Astrocyte of the spinal cord (primary cell): ENCODE measurements around the gene MAB21L3.
A peak's percentile ranks its signal among the peaks of the same experiment; 100 is the strongest.

ENCODE experiments used
- DNase-seq: peaks from one replicate; pipeline ENCODE4 v3.0.0; 2011; ENCODE audit warnings: low read depth, low spot score
- H3K4me3 ChIP-seq: 2 replicates; pipeline ENCODE4 v1.5.1; 2011; ENCODE audit warnings: low read depth, mild to moderate bottlenecking, low read length, moderate library complexity
- in situ Hi-C: cut with HindIII; loops from 2 replicates; pipeline ENCODE4 v1.10.0; 2017; ENCODE audit warnings: low sequenced_read_pairs
- TF ChIP-seq, protein P1 (sequence below): IDR thresholded peaks from 2 replicates; pipeline ENCODE4 v1.5.1; 2012; ENCODE audit warnings: low read depth, mild to moderate bottlenecking, low read length, inconsistent platforms

The MAB21L3 gene

DNA sequence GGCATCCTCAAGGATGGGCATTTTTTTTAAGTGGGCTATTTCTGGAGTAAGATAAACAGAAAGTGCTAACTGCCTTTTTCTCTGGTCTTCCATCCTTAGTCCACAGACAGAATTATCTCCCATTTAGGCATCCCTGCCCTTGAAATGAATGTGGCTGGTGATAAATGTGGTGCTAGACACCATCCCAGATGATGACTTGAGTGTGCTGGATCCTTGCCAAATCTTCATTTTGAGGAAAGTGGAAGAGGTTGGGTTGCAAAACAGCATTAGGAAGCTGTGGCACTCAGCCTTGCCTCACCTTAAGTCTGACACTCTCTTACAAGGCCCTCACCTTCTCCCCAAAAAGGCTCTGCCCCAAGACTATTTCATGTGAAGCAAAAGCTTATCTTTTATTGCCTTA is 19.2 kb downstream of the MAB21L3 start:
- no peak overlapping the region for H3K4me3 ChIP-seq
- TF ChIP-seq, protein P1, sequence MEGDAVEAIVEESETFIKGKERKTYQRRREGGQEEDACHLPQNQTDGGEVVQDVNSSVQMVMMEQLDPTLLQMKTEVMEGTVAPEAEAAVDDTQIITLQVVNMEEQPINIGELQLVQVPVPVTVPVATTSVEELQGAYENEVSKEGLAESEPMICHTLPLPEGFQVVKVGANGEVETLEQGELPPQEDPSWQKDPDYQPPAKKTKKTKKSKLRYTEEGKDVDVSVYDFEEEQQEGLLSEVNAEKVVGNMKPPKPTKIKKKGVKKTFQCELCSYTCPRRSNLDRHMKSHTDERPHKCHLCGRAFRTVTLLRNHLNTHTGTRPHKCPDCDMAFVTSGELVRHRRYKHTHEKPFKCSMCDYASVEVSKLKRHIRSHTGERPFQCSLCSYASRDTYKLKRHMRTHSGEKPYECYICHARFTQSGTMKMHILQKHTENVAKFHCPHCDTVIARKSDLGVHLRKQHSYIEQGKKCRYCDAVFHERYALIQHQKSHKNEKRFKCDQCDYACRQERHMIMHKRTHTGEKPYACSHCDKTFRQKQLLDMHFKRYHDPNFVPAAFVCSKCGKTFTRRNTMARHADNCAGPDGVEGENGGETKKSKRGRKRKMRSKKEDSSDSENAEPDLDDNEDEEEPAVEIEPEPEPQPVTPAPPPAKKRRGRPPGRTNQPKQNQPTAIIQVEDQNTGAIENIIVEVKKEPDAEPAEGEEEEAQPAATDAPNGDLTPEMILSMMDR = no peak
- DNase-seq = no peak
- in situ Hi-C loops = no loop called here

DNA sequence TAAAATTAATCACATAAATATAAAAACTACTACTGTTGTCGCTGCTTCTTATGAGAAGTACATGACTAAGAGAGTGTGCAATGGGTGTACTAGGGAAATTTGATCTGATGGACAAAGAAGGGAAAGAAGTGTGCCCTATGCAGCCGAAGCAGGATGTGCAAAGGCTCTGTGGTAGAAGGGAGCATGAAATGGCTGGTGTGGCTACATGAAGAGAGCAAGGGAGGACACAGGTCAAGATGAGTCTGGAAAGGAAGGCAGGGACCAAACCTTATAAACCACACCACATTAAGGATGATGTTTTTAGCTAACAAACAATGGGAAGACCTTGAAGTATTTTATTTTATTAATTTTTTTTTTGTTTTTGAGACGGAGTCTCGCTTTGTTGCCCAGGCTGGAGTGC is 20.0 kb downstream of the MAB21L3 start:
- TF ChIP-seq, protein P1 = no peak
- DNase-seq = no peak
- H3K4me3 ChIP-seq = no peak overlapping the region
- in situ Hi-C loops = no loop called here

DNA sequence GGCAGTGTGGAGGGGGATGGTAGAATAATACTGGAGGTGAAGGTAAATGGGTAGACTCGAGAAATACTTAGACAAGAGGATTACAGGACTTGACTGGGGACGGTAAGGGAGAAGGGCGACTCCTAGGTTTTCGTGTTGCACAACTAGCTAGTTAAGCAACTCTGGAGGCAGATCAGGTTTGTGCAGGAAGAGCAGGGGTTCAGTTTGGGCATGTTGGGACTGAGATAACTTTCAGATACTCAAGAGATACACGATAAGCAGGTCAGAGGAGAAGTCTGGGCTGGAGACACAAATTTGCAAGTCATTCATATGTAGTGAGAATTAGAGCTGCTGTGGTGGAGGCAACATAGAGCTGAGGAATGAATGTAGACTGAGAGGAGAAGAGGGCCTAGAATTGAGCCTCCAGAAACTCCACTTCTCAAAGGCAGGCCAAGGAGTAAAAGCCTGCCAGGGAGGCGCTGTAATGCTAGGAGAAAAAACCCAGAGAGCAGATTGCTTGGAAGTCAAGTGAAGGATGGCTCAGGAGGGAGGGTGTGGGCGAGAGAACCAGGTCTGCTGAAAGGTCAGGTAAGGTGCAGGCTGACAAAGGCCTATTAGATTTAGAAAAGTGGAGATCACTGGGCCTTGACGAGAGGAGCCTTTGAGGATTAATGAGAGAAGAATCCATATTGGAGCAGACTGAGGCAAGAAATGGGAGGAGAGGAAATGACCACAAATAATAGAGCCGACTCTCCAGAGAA is 20.8 kb downstream of the MAB21L3 start:
- TF ChIP-seq, protein P1 = no peak
- in situ Hi-C loops = no loop called here
- no peak overlapping the region for H3K4me3 ChIP-seq
- DNase-seq = no peak

DNA sequence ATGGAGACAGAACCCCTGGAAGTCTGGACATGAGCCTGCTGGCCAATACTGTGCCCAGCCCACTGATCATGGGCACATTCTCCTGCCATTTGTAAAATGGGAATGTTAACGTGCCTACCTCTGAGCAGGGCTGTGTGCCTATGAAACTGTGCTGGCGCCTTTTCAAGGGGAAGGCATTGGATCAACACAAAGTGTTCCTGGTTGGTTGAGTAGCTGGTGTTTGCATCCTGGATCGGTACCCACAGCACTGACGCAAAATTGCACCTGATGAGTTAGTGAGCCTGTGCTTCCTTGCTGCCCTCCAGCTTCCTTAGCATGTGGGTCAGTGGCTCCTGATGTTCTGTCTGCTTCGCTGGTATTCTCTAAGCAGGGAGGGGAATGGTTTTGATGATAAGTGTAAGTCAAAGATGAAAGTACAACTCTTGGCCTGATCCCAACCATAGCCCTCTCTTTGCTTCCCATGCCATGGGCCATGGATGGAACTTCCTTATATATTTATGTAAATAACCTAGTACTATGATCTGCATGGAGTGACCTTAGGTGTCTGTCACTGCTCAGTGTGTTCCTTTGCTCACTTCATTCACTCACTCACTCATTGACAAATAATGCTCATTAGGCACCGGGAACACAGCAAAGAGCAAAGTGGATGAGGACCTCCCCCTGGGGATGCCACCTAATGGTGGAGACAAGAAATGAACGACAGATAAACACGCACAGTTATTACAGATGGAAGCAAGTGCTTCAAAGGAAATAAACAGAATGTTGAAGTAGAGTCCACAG is 22.7 kb downstream of the MAB21L3 start:
- no peak for DNase-seq
- in situ Hi-C loops = no loop called here
- TF ChIP-seq, protein P1 = peak; percentile 34
- no peak overlapping the region for H3K4me3 ChIP-seq

DNA sequence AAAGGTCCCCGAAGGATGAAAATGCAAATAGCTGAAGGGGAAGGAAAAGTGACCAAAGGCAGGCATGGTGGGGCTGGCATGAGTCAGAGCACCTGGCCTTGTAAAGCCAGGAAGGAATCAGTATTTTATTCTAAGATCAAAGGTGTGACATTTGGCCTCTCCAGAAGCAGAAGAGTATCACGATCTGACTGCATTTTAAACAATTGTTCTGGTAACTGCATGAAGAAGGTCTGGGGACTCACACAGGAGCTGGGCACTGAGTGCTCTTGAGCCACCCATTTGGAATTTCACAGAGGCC is 23.2 kb downstream of the MAB21L3 start:
- in situ Hi-C loops = no loop called here
- no peak for DNase-seq
- TF ChIP-seq, protein P1 = no peak
- no peak overlapping the region for H3K4me3 ChIP-seq

DNA sequence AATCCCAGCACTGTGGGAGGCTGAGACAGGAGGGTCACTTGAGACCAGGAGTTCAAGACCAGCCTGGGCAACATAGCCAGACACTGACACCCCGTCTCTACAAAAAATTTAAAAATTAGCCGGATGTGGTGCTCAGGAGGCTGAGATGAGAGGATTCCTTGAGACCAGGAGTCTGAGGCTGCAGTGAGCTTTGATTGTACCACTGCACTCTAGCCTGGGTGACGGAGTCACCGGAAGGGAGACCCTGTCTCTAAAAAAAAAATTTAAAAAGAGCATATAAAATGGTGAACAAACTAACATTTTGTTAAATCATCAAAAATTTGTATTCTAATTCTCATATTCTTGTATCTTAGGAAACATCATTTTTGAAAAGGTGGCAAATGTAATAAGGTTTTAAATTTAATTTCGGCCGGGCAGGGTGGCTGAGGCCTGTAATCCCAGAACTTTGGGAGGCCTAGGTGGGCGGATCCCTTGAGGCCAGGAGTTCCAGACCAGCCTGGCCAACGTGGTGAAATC is 27.1 kb downstream of the MAB21L3 start:
- no peak overlapping the region for H3K4me3 ChIP-seq

More for the DNA sequence above, 27.1 kb downstream of the MAB21L3 start:
- in situ Hi-C loops = no loop called here
- TF ChIP-seq, protein P1 = no peak
- DNase-seq = no peak
